Dedifferentiated amniotic fluid mesenchymal stem cell (primary cell): Measurements from ENCODE around the gene PDIA5.
"Not testable (repeated sequence)": the region's sequence is repeated elsewhere in the genome, so short reads cannot be mapped to it uniquely, and the experiment has no call there.

Experiments
- DNase-seq: peaks from one replicate; pipeline ENCODE4 v3.0.0-alpha.2; 2016; ENCODE audit errors: extremely low spot score

PDIA5 gene

GRCh38 chr3:123093696-123094095 is 26.9 kb downstream of the PDIA5 start:
- DNase-seq, result no peak

GRCh38 chr3:123094516-123095313 is 27.9 kb downstream of the PDIA5 start:
- no peak for DNase-seq

- DNase-seq, result no peak
Observed at GRCh38 chr3:123096126-123096525, 29.3 kb downstream of the PDIA5 start.

- no peak for DNase-seq
Observed at GRCh38 chr3:123096731-123097130, 29.9 kb downstream of the PDIA5 start.

- DNase-seq, result no peak
Observed at GRCh38 chr3:123098426-123099330, 31.9 kb downstream of the PDIA5 start.

- no peak for DNase-seq
Observed at GRCh38 chr3:123099331-123100192, 32.7 kb downstream of the PDIA5 start.

- no peak for DNase-seq
Observed at GRCh38 chr3:123100193-123100776, 33.5 kb downstream of the PDIA5 start.

GRCh38 chr3:123102249-123102648 is 35.4 kb downstream of the PDIA5 start:
- no peak for DNase-seq

- DNase-seq, result no peak
Observed at GRCh38 chr3:123102826-123103225, 36.0 kb downstream of the PDIA5 start.

GRCh38 chr3:123104550-123104949 is 37.7 kb downstream of the PDIA5 start:
- DNase-seq, result no peak

- no peak for DNase-seq
Observed at GRCh38 chr3:123105201-123106189, 38.7 kb downstream of the PDIA5 start.

- DNase-seq, result no peak
Observed at GRCh38 chr3:123110282-123110975, 43.6 kb downstream of the PDIA5 start.

GRCh38 chr3:123110976-123111615 is 44.3 kb downstream of the PDIA5 start:
- DNase-seq, result no peak

GRCh38 chr3:123111640-123112039 is 44.8 kb downstream of the PDIA5 start:
- no peak for DNase-seq

- no peak for DNase-seq
Observed at GRCh38 chr3:123112232-123112631, 45.4 kb downstream of the PDIA5 start.

GRCh38 chr3:123112656-123113055 is 45.8 kb downstream of the PDIA5 start:
- not testable (repeated sequence) for DNase-seq

- DNase-seq, result no peak
Observed at GRCh38 chr3:123113889-123114450, 47.1 kb downstream of the PDIA5 start.

- no peak for DNase-seq
Observed at GRCh38 chr3:123116116-123116515, 49.3 kb downstream of the PDIA5 start.

- DNase-seq, result no peak
Observed at GRCh38 chr3:123119388-123119787, 52.6 kb downstream of the PDIA5 start.
